GM19395 (cell line): Measurements from ENCODE around the gene POLN.

Experiments used
- ATAC-seq: cut with Tn5 transposase; IDR thresholded peaks from one replicate; pipeline ENCODE4 v1.9.1; 2021; ENCODE audit warnings: mild to moderate bottlenecking, moderate library complexity; ENCODE audit not compliant: unreplicated experiment

Gene POLN

GRCh38 chr4:2241410-2242353 lies at the start of gene POLN, which contains the start of gene HAUS3:
TSS of gene POLN (minus strand) at chr4:2242121. CDS start at chr4:2229231, 12,890 bp downstream.
TSS of gene HAUS3 (minus strand) at chr4:2242121. CDS start at chr4:2240946, 1,175 bp downstream.
- peak; percentile 81 for ATAC-seq

- ATAC-seq = no peak
Measured at GRCh38 chr4:2290974-2291704, 49.2 kb upstream of the POLN start.

- no peak for ATAC-seq
Measured at GRCh38 chr4:2290488-2290887, 48.6 kb upstream of the POLN start.

- no peak for ATAC-seq
Measured at GRCh38 chr4:2289955-2290333, 48.0 kb upstream of the POLN start.

GRCh38 chr4:2289311-2289954 lies 47.5 kb upstream of the POLN start:
- no peak for ATAC-seq

GRCh38 chr4:2288051-2288541 lies 46.2 kb upstream of the POLN start:
- no peak for ATAC-seq

GRCh38 chr4:2287594-2287915 lies 45.6 kb upstream of the POLN start:
- no peak for ATAC-seq

GRCh38 chr4:2286904-2287593 lies 45.1 kb upstream of the POLN start:
- ATAC-seq = no peak

GRCh38 chr4:2285613-2286381 lies 43.9 kb upstream of the POLN start:
- no peak for ATAC-seq

- no peak for ATAC-seq
Measured at GRCh38 chr4:2284934-2285612, 43.2 kb upstream of the POLN start.

GRCh38 chr4:2284161-2284933 lies 42.4 kb upstream of the POLN start:
- ATAC-seq = no peak

- ATAC-seq = no peak
Measured at GRCh38 chr4:2283199-2283711, 41.3 kb upstream of the POLN start.

- peak; percentile 92 for ATAC-seq
Measured at GRCh38 chr4:2281575-2282343, 39.8 kb upstream of the POLN start.

GRCh38 chr4:2280531-2281300 lies 38.8 kb upstream of the POLN start:
- ATAC-seq = no peak

- ATAC-seq = no peak
Measured at GRCh38 chr4:2277956-2278355, 36.0 kb upstream of the POLN start.

- ATAC-seq = no peak
Measured at GRCh38 chr4:2276581-2277325, 34.8 kb upstream of the POLN start.
